ENCODE data around the gene KIF18B. TPM values are rescaled to one million over a fixed set of nuclear protein-coding genes. Genes with fewer than 3 reads are reported as not detected.

KIF18B gene
- total and polyA plus RNA-seq, 7 donors = 0.01 to 0.17 (median 0.07) TPM; not detected in 2

GRCh38 chr17:44880062-44880461 lies 67.5 kb downstream of the KIF18B start:
- no peaks in the 10 kb centered on the region for H3K27me3 ChIP-seq (ENCODE audit: insufficient read depth in 3 of 3, low read length in 2 of 3)
- no peak for TF ChIP-seq CTCF (IDR thresholded peaks at IDR 0.05)
- no peak for ATAC-seq
- no peak for DNase-seq
- intact Hi-C loops (cut with DNase I) = no loop called here
- no peak overlapping the region for H3K4me3 ChIP-seq
- peaks cover 24 to 97% of the 10 kb centered on the region in 2 donors for H3K36me3 ChIP-seq (ENCODE audit: insufficient read depth in 1 of 2, low read depth in 1 of 2)
- 92 to 95% (median 94%) methylated on average over 2 of the region's 2 CpGs for WGBS, 3 donors
- no peak overlapping the region for H3K27ac ChIP-seq
- no peaks in the 10 kb centered on the region for H3K4me1 ChIP-seq
- H3K9me3 ChIP-seq = no peaks in the 10 kb centered on the region

GRCh38 chr17:44879376-44879775 lies 68.2 kb downstream of the KIF18B start:
- Histone ChIP-seq H3K4me3 (no peak overlapping the region), H3K36me3 (ENCODE audit: insufficient read depth in 1 of 2, low read depth in 1 of 2) (peaks cover 23 to 97% of the 10 kb centered on the region in 2 donors), H3K9me3 (no peaks in the 10 kb centered on the region), H3K27ac (no peak overlapping the region), H3K27me3 (ENCODE audit: insufficient read depth in 3 of 3, low read length in 2 of 3) (no peaks in the 10 kb centered on the region), H3K4me1 (no peaks in the 10 kb centered on the region)
- intact Hi-C loops (cut with DNase I) = no loop called here
- 87 to 93% (median 91%) methylated on average over 6 of the region's 6 CpGs for WGBS, 3 donors
- no peak for TF ChIP-seq CTCF (IDR thresholded peaks at IDR 0.05)
- no peak for ATAC-seq
- no peak for DNase-seq

GRCh38 chr17:44878627-44879221 lies 68.8 kb downstream of the KIF18B start:
- no peaks in the 10 kb centered on the region for H3K9me3 ChIP-seq
- WGBS, 3 donors = 60 to 64% (median 63%) methylated on average over 6 of the region's 6 CpGs
- ATAC-seq (no peak), DNase-seq (no peak)
- no peaks in the 10 kb centered on the region for H3K4me1 ChIP-seq
- H3K4me3 ChIP-seq = no peak overlapping the region
- intact Hi-C loops (cut with DNase I) = no loop called here
- no peak overlapping the region for H3K27ac ChIP-seq
- H3K27me3 ChIP-seq (ENCODE audit: insufficient read depth in 3 of 3, low read length in 2 of 3) = no peaks in the 10 kb centered on the region
- peaks cover 24 to 96% of the 10 kb centered on the region in 2 donors for H3K36me3 ChIP-seq (ENCODE audit: insufficient read depth in 1 of 2, low read depth in 1 of 2)
- TF ChIP-seq CTCF (IDR thresholded peaks at IDR 0.05) = peak; percentile 51

- intact Hi-C loops (cut with DNase I) = no loop called here
- Histone ChIP-seq H3K36me3 (ENCODE audit: insufficient read depth in 1 of 2, low read depth in 1 of 2) (peaks cover 12 to 93% of the 10 kb centered on the region in 2 donors), H3K27ac (no peak overlapping the region), H3K4me3 (no peak overlapping the region), H3K9me3 (no peaks in the 10 kb centered on the region), H3K4me1 (peaks cover 12% of the 10 kb centered on the region), H3K27me3 (ENCODE audit: insufficient read depth in 3 of 3, low read length in 2 of 3) (no peaks in the 10 kb centered on the region)
- ATAC-seq = no peak
- no peak for TF ChIP-seq CTCF (IDR thresholded peaks at IDR 0.05)
- DNase-seq = no peak
- 80 to 87% (median 81%) methylated on average over 5 of the region's 5 CpGs for WGBS, 3 donors
Measured at GRCh38 chr17:44877121-44877520, 70.5 kb downstream of the KIF18B start.

- no peak overlapping the region for H3K27ac ChIP-seq
- 88 to 90% (median 89%) methylated on average over 6 of the region's 6 CpGs for whole genome bisulfite sequencing, 3 donors
- no peak for TF ChIP-seq CTCF (IDR thresholded peaks at IDR 0.05)
- H3K27me3 ChIP-seq (ENCODE audit: insufficient read depth in 3 of 3, low read length in 2 of 3) = no peaks in the 10 kb centered on the region
- no peak for DNase-seq
- no peaks in the 10 kb centered on the region for H3K9me3 ChIP-seq
- ATAC-seq = no peak
- H3K36me3 ChIP-seq (ENCODE audit: insufficient read depth in 1 of 2, low read depth in 1 of 2) = peaks cover 7 to 93% of the 10 kb centered on the region in 2 donors
- peaks cover 20% of the 10 kb centered on the region for H3K4me1 ChIP-seq
- intact Hi-C loops (cut with DNase I) = no loop called here
- no peak overlapping the region for H3K4me3 ChIP-seq
Measured at GRCh38 chr17:44875761-44876160, 71.8 kb downstream of the KIF18B start.
